Amygdala (tissue), 56 donors: ENCODE measurements around the gene HMGN1.
"Not testable (repeated sequence)": the region's sequence is repeated elsewhere in the genome, so short reads cannot be mapped to it uniquely, and the experiment has no call there.

Experiments used
- DNase-seq, 56 donors: peaks; one replicate each; lab custom pipeline; 2025; lab: John Stamatoyannopoulos, UW

The HMGN1 gene, protein sequence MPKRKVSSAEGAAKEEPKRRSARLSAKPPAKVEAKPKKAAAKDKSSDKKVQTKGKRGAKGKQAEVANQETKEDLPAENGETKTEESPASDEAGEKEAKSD

DNA sequence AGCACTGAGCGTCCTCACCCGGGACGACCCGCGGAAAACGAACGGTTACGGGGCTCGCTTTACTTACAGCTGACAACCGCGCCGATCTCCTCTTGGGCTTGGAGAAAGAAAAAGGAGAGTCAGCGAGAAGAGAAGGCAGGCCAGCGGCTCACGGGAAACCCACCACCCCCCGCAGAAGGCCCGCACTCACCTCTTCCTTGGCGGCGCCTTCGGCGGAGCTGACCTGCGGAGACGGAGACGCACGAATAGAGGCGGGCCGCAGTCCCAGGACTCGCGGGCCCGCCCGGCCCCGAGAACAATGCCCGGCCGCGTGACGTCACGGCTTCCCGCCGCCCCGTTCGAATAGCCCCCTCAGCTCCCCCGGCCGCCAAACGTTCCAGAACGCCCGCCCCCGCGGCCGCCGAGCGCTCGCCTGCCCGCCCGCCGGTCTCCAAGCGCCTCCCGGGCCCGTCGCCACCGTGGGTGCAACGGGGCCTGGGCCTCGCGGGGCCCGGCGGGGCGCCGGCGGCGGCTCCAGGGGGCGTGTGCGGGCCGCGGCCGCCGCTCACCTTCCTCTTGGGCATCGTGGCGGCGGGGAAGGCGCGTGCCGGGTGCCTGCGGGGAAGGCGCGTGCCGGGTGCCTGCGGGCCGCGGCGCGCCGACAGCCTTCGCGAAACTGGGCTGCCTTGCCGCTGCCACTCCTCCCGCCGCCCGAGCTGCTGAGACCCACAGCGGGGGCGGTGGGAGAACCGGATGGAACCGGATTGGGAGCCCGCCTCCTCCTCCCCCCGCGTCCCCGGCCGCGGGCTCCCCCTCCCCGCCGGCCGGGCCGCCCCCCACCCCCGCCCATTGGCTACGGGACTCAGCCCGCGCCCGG, at the start of gene HMGN1:
Gene HMGN1 (minus strand): TSS at position 734 of the 856 bp plus-strand sequence. CDS start 171 bp downstream, at position 563.
- peak in 54 of 56 donors; percentile 20 to 93 (median 84) for DNase-seq

DNA sequence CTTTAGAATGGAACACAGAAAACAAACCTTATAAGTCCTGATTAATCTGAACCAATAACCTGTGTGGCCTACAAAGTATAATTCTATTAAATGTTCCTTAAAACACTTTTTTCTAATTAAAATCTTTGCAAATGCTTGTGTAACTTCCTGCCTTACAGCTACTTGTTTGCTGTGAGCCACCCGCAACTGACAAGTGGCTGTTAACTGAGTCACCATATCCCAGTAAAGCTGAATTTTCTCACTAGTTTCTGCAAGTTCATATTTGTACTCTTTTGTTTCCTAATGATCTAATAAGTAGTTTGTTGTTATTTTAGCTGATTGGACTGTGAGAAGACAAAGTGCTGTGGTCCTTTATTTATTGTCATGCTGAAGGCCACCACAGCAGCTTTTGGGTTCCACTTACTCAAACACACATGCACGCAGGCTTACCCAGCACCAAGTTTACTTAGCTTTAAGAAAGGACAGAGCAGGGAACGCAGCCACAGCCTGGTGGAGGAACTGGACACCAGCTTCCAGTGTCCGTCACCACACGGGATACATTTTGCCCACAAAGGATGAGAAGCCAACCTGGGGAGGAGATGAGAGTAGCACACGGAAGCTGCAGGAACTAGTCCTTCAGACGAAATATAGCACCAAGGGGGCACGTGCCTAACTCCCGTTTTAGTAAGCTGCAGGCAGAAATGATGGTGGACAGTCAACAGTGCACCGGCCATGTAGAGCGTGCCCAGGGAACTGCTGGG, 48.9 kb upstream of the HMGN1 start:
- no peak for DNase-seq

DNA sequence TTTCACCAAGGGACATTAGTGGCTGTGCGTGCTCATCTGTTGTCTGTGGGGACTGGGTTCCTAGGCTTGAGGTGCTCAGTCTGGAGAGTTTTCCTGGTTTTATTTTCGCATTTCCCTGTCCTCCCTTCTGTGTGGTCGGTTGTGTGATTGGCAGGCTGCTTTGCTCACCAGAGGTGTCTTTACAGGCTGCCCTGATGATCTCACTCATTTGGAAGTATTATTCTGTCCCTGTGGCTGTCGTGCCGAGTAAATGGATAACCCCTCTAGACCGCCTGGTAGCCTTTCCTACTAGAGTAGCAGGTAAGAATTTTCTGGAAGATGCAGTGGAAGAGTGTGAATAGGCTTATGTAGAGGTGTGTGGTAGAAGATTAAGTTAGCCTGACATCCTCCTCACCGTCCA, 44.1 kb upstream of the HMGN1 start:
- DNase-seq, result no peak

DNA sequence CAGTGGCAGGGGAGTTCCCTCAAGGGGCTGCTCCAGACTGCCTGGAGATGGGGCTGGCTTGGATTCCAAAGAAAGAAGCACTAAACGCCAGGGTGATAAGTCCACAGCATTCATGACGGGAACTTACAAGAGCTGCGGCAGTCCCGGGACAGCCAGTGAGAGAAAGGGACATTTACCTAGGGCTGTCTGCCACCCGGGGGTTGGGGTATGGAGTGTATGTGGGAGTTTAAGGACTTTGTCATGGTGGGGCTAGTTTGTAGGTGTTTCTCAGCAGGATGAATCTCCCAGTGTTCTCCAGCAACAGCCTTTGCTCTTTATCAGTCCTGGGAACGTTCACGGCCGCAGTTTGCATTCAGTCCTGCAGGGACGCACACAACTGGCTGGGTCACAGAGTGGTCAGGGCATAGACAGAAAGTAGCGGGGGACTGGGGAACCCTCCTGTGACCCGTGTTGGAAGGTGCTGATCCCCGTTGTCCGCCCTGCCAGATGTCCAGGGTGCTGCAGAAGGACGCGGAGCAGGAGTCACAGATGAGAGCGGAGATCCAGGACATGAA, 41.4 kb upstream of the HMGN1 start:
- no peak for DNase-seq

DNA sequence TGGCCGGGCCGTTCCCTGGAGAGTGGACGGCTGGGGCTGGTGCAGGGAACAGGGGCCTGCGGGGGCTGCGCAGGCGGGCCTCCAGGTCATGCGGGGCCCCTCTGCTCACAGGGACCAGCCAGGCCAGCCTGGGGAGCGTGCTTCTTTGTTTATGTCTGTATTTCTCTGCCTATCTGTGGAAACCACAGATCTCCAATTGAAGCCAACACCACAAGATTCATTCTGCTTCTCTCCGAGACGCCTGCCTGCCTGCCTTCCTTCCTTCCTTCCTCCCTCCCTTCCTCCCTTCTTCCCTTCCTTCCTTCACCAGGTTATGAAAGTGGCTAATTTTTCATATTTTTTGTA, 39.9 kb upstream of the HMGN1 start:
- no peak for DNase-seq

DNA sequence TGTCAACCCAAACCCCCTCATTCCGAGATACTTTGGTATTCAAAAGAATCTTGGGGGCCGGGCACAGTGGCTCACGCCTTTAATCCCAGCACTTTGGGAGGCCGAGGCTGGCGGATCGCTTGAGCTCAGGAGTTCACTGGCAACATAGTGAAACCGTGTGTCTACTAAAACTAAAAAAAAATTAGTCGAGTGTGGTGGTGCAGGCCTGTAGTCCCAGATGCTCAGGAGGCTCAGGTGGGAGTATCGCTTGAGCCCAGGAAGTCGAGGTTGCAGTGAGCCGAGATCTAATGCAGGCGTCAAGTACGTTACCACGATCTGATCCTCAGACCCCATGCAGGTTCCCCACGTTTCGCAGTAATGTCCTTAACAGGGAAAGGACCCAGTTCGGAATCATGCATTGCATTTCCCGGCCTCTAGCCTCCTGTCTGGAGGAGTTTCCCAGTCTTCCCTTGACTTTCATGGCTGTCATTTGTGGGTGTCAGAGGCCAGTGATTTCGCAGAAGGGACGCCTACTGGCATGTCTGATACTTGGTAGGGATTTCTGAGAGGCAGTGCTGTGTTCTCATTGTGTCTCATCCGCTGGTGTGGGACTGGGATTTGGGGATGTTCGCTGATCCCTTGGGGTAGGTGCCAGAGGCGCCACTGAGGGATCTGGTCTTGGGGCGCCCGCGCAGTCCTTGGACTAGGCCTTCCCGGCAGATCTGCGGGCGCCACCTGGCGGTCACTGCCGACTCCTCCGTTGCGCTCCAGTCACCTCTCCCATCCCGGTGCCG, 39.3 kb upstream of the HMGN1 start:
- DNase-seq, result peak; percentile 7 to 95 (median 70)

DNA sequence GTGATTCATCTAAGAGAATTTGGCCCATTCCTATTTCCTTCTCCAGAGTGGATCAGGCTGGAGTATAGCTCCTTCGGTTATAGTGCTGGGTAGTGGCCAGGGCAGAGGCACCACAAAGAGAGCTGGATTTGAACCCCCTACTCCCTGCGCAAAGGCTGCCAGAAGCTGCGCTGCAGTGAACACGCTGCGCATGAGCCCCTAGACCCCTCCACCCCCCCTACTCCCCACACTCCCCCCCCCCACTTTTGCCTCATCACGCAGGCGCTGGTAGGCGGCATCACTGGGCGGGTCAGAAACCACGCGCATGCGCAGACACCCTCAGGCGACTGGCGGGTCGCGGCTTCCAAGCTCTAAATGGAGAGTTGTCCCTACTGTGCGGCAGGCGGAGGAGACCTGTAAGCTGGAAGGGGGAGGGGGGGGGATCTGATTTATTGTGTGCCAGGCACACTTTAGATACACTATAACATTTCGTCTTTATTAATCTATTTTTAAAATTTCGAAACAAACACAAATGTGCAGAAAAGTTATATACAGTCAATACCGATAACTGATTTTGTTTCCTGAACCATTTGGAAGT, 38.7 kb upstream of the HMGN1 start:
- DNase-seq, result peak; percentile 6 to 92 (median 82)

DNA sequence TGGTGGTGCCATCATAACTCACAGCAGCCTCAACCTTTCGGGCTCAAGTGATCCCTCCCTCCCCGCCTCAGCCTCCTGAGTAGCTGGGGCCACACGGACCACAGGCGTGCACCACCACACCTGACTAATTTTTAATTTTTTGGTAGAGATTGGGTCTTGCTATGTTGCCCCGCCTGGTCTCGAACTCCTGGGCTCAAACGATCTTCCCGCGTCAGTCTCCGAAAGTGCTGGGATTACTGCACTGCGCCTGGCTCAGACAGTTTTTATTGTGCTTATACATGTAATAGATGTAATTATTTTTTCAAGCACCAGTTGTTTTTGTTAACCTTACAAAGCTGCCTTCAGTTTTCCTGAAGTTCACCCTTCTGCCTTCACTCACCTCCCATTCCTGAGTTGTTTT, 38.0 kb upstream of the HMGN1 start:
- no peak for DNase-seq

DNA sequence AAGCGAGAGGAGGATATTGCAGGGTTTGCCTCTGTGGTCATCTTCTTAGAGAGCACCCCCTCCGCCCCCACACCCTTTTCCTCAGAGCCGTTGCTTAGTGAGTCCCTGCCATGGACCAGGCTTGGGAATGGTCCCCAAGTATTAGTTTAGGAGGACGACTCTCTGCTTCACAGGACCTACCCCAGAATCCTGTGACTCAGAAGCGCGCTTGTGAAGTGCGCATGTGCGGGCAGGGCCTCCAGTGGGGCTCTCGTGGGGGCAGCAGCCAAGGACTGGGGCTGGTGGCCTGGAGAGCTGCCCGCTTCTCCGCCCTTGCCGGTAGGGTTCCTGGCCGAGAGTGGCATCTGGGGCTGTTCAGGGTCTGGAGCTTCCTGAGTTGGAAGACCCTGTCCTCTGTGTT, 37.3 kb upstream of the HMGN1 start:
- DNase-seq, result peak in 26 of 56 donors; percentile 5 to 58 (median 22)

DNA sequence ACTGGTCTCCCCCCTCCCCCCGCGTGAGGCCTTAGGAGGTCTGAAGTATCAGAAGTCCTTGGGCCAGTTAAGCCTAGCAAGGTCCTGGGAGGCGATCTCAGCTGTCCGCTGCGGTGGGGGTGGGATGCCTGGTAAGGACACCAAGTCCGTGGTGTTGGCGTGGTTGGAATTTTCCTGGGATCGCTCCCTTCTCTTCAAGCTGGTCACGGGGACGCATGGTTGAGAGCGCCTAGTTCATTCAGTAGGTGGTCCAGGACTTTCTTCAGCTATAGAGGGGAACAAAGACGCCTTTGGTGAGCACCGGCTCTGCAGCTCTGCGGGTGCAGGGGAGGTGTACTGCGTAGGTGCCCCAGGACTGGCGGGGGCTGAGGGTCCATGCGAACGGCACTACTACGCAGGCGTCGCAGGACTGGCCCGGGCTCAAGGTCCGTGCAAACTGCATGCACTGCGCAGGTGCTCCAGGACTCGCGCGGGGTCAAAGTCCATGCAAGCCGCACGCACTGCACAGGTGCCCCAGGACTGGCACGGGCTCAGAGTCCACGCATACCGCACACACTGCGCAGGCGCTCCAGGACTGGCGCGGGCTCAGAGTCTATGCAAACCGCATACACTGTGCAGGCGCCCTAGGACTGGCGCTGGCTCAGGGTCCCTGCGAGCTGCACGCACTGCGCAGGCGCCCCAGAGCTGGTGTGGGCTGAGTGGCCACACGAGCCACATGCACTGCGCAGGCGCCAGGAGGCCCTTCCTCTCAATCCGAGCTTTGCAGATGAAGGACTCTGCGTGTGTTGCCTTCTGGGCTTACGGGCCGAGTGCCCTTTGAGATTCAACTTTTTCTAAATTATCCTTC, 36.6 kb upstream of the HMGN1 start:
- DNase-seq, result peak in 55 of 56 donors; percentile 16 to 87 (median 71)

DNA sequence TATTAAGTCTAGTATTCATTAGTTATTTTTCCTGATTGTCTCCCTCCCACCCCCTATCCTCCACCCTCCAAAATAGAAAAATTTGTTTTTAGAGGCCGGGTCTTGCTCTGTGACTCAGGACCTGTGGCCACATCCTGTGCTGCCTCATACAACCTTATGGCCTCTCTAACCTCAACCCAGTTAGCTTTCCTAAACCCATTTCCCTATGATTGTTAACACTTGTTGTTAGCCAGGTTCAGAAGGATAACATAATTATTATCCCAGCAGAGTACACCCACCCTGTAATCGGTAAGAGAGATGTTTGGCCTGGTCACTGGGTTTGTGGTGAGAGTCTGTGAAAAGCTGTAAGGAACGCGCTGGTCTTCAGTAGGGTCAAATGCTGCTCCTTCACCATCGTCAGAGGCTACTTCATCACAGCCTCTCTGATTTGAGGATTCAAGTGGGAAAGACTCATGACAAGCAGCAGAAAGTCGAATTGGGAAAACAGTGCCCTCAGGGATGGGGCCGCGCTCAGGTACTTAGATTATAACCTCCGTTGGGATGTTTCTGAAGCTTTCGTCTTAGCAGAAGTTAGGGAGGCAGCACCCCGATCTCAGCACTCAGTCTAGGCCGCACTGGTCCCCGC, 35.9 kb upstream of the HMGN1 start:
- DNase-seq, result no peak

DNA sequence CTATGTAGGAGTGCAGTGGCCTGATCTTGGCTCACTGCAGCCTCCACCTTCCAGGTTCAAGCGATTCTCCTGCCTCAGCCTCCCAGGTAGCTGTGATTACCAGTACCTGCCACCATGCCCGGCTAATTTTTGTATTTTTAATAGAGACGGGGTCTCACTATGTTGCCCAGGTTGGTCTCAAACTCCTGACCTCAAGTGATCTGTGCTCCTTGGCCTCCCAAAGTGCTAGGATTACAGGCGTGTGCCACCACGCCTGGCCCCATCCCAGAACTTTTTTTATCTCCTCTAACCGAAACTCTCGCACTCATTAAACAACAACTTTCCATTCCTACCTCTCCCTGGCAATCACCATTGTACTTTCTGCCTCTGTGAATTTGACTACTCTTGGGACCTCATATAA, 33.2 kb upstream of the HMGN1 start:
- not testable (repeated sequence) for DNase-seq

DNA sequence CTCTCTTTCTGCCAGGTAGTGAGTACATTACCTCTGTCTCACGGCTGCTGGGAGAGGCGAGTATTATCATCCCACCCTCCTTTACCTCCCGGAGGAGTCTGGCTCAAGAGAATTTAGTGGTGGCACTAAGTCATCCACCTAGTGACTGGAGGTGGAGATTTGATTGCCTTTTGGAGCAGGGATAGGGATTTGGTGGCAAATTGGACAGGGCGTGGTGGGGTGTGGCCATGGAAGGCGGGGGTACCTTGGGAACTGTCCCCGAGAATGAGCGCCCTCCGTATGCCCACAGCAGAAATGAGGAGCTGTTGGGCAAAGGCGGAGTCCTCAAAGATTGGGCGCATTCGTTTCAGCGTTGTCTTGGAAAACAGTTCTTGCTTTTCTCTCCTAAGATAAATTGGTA, 32.1 kb upstream of the HMGN1 start:
- peak in 11 of 56 donors; percentile 4 to 32 (median 11) for DNase-seq

DNA sequence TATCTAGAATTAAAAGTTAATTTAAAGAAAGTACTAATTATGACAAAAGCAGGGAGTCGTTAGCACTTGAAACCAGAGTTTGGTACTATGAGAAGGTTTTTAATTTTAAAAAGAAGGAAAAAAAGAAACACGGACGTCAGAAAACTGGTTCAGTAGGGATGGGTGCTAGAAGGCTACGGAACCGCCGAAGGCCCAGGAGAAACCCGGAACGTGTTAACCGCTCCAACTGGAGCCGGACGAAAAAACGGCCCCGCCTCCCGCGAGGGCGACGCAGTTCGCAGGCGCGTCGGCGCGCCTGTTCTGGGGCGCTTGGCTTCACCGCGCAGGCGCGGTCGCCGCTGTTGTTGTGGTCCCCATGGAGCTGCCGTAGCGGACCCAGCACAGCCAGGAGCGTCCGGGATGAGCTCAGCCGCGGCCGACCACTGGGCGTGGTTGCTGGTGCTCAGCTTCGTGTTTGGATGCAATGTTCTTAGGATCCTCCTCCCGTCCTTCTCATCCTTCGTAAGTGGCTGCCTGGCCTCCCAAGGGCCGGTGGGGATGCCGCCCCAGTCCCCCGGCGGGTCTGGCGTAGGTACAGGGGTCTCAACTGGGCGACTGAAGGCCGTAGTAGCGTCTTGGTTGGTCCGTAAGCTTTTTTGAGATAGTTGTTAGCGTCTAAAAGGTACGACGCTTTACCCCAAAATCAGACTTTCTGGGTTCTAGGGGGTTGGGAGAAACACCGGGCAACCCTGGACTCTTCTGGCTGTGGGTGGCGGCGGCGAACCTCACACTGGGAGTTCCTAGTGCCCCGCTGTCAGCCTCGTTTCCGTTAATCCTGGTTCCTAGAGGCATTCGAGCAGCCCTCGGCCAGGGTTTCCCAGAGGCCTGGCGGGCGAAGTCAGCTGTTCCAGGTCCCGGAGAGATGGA, 31.4 kb upstream of the HMGN1 start:
- peak; percentile 56 to 96 (median 86) for DNase-seq

DNA sequence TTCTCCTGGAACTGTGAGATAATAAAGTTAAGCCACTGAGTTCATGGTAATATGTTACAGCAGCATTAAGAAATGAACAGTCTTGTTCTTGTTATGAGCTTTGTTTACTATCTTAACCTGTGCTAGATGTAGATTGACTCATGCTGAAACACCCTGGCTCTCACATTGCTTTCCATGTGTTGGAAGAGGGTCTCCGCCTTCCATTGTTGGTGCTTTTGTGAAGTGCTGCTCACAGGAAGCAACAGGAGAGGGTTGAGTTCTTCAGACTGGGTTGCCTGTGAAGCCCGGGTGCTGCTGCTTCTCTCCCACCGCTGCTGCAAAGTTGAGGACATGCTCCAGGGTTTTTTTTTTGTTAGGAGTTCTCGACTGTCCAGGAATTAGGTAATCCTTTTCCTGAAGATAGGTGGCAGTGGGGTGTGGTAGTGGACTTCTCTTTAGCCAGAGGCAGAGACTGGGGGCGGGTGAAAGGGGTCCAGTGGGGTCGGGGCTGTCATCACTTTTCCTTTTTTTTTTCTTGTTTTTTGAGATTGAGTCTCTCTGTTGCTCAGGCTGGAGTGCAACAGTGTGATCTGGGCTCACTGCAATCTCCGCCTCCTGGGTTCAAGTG, 28.7 kb upstream of the HMGN1 start:
- DNase-seq, result no peak

DNA sequence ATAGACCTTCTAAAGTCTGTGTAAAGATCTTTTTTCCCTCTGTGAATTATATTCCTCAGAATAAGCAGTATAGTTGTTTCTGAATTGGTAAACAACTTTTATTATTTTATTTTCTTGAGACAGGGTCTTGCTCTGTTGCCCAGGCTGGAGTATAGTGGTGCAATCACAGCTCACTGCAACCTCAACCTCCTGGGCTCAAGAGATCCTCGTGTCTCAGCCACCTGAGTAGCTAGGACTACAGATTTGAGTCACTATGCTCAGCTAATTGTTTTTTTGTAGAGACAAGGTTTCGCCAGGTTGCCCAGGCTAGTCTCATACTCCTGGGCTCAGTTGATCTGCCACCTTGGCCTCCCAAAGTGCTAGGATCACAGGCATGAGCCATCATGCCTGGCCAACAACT, 26.6 kb upstream of the HMGN1 start:
- no peak for DNase-seq

DNA sequence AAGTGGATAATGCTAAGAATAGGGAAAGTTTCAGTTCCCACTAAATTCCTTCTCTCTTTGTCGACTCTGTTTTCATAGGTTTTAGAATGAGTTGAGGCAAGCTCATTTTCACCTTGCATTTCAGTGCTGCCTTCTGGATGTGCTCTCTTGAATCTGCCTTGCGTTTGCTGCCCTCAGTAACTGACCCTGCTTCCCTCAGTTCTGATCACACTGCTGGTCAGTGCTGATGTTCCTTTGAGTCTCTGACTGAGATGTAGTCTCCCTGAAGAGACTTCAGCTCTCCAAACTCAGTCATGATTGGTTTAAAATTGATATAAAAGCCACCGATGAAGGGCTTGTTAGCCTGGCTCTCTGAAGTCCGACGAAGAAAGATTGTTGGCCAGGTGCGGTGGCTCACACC, 25.2 kb upstream of the HMGN1 start:
- no peak for DNase-seq
